GM18907 (cell line): ENCODE data around the gene GMIP.
"Not testable (repeated sequence)": the region's sequence is repeated elsewhere in the genome, so short reads cannot be mapped to it uniquely, and the experiment has no call there.

Experiments used
- ATAC-seq: cut with Tn5 transposase; IDR thresholded peaks from one replicate; pipeline ENCODE4 v1.9.1; 2021; ENCODE audit warnings: mild to moderate bottlenecking, moderate library complexity; ENCODE audit not compliant: unreplicated experiment

The GMIP gene, protein sequence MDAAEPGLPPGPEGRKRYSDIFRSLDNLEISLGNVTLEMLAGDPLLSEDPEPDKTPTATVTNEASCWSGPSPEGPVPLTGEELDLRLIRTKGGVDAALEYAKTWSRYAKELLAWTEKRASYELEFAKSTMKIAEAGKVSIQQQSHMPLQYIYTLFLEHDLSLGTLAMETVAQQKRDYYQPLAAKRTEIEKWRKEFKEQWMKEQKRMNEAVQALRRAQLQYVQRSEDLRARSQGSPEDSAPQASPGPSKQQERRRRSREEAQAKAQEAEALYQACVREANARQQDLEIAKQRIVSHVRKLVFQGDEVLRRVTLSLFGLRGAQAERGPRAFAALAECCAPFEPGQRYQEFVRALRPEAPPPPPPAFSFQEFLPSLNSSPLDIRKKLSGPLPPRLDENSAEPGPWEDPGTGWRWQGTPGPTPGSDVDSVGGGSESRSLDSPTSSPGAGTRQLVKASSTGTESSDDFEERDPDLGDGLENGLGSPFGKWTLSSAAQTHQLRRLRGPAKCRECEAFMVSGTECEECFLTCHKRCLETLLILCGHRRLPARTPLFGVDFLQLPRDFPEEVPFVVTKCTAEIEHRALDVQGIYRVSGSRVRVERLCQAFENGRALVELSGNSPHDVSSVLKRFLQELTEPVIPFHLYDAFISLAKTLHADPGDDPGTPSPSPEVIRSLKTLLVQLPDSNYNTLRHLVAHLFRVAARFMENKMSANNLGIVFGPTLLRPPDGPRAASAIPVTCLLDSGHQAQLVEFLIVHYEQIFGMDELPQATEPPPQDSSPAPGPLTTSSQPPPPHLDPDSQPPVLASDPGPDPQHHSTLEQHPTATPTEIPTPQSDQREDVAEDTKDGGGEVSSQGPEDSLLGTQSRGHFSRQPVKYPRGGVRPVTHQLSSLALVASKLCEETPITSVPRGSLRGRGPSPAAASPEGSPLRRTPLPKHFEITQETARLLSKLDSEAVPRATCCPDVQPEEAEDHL

DNA sequence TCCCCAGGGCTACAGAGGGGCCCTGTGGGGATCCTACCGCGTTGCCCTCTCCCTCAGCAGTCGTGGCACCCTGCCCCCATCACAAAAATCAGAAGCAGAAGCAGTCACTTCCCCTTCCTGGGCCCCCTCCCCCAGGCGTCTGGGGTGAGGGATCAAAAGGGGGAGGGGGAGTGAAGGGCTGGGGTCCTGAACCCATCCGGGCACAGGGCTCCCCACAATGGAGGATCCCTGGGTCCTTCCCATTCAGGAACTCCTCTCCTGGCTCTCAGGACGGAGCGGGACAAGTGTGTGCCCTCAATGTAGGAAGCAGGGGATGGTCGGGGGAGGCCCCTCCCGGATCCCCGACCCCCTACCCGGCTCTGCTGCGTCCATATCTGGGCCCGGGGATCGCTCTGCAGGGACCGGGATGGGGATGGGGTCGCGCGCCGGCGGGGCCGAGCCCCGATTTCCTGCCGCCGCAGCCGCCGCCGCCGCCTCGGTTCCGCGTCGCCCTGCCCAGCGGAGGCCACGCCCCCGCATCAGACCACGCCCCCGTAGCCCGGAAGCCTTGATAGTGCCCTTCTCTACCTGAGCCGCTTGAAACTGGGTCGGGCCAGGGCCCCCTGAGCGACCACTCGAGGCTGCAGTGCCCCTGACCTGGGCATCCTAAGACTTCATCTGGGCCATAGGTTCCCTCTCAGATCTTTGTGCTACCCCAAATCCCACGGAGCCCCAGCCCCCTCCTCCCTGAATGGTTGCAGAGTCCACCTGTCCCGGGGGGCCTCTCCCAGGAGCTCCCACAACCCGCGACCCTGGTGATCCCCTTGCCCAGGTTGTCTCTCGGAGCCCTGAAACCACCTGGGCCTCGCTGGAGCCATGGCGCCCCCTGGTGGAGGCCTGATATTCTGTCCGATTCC, at the start of gene GMIP:
GMIP (minus strand) TSS at position 500 of the 896 bp plus-strand sequence; CDS start at position 372, 128 bp downstream.
- ATAC-seq = peak; percentile 74

DNA sequence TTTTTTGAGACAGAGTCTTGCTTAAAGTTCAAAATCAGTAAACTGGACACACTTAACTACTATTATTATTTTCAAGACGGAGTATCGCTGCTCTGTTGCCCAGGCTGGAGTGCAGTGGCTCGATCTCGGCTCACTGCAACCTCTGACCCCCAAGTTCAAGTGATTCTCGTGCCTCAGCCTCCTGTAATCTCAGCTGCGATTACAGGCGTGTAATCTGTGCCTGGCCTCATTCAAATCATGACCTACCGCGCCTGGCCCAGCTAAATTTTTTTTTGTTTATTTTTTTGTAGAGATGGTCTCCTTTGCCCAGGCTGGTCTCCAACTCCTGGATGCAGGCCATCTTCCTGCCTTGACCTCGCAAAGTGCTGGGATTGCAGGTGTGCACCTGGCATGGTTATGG, 48.2 kb upstream of the GMIP start:
- ATAC-seq = no peak

DNA sequence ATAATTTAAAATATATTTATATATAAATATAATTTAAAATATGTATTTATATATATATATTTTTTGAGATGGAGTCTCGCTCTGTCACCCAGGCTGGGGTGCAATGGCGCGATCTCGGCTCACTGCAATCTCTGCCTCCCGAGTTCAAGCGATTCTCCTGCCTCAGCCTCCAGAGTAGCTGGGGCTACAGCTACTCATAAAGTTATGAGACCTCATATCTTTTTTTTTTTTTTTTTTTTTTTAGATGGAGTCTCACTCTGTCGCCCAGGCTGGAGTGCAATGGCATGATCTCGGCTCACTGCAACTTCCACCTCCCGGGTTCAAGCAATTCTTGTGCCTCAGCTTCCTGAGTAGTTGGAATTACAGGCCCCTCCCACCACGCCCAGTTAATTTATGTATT, 45.6 kb upstream of the GMIP start:
- ATAC-seq = not testable (repeated sequence)

DNA sequence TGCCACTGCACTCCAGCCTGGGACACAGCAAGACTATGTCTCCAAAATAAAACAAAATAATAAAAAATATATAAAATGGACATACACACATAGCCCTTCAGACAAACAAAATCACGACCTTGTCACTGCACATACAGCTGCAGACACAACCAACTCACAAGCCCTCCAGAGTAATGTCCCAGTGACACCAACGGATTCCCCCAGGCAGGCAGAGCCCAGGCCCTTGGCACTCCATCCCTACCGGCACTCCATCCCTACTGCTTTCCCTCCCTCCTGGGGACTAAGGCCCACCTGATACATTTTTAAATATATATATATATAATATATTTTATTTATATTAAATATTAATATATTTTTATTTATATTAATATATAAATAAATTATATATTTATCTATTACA, 43.6 kb upstream of the GMIP start:
- no peak for ATAC-seq

DNA sequence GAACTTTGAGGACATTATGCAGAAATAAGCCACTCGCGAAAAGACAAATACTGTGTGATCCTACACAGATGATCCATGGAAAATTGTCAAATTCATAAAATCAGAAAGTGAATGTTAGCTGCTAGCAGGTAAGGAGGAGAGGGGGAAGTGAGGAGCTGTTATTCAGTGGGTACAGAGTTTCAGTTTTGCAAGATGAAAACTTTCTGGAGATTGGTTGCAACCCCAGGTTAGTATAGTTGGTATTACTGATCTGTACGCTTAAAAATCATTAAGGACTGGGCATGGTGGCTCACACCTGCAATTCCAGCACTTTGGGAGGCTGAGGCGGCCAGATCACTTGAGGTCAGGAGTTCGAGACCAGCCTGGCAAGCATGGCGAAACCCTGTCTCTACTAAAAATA, 43.1 kb upstream of the GMIP start:
- no peak for ATAC-seq

DNA sequence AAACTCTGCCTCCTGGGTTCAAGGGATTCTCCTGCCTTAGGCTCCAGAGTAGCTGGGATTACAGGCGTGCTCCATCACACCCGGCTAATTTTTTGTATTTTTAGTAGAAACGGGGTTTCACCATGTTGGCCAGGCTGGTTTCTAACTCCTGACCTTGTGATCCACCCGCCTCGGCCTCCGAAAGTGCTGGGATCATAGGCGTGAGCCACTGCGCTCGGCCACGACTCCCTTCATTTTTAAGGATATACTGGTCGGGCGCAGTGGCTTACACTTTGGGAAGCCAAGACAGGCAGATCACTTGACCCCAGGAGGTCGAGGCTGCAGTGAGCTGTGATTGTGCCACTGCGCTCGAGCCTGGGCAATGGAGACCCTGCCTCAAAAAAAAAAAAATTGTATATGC, 42.7 kb upstream of the GMIP start:
- ATAC-seq = not testable (repeated sequence)

DNA sequence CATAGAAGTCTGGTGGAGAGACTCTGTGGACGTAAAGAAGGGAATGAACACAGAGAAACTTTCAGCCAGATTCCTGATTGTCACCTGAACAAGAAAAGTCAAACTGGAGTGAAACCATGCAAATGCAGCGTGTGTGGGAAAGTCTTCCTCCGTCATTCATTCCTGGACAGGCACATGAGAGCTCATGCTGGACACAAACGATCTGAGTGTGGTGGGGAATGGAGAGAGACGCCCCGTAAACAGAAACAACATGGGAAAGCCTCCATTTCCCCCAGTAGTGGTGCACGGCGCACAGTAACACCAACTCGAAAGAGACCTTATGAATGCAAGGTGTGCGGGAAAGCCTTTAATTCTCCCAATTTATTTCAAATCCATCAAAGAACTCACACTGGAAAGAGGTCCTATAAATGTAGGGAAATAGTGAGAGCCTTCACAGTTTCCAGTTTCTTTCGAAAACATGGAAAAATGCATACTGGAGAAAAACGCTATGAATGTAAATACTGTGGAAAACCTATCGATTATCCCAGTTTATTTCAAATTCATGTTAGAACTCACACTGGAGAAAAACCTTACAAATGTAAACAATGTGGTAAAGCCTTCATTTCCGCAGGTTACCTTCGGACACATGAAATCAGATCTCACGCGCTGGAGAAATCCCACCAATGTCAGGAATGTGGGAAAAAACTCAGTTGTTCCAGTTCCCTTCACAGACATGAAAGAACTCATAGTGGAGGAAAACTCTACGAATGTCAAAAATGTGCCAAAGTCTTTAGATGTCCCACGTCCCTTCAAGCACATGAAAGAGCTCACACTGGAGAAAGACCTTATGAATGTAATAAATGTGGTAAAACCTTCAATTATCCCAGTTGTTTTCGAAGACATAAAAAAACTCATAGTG, 36.0 kb upstream of the GMIP start:
- ATAC-seq = no peak

DNA sequence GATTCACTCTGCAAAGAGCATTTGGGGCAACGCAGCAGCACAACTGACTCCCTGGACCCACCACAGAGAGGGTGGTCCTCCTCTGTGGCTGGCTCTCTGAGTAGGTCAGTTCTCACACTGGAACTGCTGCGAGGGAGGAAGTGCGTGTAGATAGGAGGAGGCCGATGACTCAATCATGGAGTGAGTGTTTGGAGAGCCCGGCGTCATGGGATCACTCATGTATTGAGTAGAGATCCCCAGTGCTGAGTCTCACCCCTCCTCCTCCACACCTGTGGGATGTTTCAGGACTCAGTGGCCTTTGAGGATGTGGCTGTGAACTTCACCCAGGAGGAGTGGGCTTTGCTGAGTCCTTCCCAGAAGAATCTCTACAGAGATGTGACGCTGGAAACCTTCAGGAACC, 34.1 kb upstream of the GMIP start:
- no peak for ATAC-seq

DNA sequence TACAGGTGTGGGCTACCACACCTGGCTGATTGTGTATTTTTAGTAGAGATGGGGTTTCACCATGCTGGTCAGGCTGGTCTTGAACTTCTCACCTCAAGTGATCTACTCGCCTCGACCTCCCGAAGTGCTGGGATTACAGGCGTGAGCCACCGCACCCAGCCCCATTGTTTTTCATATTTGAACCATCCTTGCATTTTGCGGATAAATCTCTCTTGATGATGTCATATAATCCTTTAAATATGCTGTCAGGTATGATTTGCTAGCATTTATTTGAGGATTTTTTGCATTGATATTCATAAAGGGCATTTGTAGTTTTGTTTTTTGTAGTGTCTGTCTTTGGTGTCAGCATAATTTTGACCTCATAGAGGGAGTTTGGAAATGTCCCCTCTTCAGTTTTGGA, 30.9 kb upstream of the GMIP start:
- no peak for ATAC-seq

DNA sequence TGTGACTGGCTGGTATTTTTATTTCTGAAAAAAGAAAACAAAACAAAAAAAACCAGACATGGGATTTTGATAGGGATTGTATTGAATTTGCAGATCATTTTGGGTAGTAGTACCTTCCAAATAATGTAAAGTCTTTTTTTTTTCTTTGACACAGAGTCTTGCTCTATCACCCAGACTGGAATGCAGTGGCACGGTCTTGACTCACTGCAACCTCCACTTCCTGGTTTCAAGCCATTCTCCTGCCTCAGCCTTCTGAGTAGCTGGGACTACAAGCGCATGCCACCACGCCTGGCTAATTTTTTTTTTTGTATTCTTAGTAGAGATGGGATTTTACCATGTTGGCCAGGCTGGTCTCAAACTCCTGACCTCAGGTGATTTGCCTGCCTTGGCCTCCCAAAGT, 29.4 kb upstream of the GMIP start:
- ATAC-seq = no peak

DNA sequence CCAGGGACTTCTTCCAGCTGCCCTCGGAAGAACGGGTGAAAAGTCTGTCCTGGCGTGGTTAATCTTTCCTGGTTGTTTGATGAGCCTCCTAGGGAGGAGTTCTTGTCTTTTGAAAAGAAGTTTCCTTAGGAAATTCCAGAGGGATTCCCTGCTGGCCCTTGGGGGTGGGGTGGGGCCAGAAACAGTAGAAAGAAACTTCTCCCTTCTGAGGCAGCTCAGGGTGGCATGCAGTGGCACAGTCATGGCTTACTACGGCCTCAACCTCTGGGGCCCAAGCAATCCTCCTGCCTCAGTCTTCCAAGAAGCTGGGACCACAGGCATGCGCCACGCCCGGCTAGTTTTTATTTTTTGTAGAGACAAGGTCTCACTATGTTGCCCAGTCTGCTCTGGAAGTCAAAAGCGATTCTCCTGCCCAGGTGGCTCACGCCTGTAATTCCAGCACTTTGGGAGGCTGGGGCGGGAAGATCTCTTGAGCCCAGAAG, 26.7 kb upstream of the GMIP start:
- ATAC-seq = no peak

DNA sequence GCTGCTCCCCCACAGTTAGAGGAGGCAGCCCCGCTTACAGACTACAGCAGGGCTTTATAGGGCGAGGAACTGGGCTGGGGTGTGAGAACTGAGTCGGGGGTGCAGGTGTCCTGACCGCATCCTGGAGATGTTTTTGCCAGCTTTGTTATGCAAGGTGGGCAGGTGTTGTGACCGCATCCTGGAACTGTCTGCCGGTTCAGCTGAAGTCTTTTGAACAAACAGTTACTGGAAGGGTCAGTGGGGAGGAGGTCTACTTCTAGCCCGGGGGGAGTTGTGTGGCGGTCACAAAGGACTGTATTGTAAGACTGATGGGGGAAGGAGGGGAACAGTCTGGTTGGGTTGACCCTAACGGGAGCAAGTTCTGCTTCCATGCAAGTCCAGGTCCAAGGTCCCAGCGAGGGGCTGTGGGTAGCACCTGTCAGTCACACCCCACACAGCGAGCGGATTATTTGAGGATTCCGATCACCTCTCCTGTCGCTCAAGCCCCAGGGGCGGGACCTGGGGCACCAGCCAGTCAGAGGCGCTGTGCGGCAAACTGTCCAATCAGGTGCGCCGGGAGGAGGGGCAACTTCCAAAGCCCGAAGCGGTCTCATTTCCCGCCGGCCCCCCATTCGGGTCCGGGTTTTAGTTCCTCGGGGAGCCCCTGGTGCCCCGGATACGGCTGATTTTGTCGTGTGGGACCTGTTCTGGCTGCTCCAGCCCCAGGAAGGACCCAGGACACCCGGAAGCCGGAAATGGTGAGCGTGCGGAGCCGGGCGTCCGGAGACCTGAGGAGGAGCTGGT, 25.0 kb upstream of the GMIP start, which contains the start of gene ZNF101:
ZNF101 (plus strand) TSS at position 610 of the 783 bp plus-strand sequence; CDS start at position 735, 125 bp downstream.
- peak; percentile 73 for ATAC-seq

DNA sequence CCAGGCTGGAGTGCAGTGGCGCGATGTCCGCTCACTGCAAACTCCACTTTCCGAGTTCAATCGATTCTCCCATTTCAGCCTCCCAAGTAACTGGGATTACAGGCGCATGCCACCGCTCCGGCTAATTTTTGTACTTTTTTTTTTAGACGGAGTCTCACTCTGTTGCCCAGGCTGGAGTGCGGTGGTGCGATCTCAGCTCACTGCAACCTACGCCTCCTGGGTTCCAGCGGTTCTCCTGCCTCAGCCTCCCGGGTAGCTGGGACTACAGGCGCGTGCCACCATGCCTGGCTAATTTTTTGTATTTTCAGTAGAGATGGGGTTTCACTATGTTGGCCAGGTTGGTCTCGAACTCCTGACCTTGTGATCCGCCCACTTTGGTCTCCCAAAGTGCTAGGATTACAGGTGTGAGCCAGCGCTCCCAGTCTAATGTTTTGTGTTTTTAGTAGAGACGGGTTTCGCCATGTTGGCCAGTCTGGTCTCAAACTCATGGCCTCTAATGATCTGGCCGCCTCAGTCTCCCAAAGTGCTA, 22.0 kb upstream of the GMIP start:
- not testable (repeated sequence) for ATAC-seq

DNA sequence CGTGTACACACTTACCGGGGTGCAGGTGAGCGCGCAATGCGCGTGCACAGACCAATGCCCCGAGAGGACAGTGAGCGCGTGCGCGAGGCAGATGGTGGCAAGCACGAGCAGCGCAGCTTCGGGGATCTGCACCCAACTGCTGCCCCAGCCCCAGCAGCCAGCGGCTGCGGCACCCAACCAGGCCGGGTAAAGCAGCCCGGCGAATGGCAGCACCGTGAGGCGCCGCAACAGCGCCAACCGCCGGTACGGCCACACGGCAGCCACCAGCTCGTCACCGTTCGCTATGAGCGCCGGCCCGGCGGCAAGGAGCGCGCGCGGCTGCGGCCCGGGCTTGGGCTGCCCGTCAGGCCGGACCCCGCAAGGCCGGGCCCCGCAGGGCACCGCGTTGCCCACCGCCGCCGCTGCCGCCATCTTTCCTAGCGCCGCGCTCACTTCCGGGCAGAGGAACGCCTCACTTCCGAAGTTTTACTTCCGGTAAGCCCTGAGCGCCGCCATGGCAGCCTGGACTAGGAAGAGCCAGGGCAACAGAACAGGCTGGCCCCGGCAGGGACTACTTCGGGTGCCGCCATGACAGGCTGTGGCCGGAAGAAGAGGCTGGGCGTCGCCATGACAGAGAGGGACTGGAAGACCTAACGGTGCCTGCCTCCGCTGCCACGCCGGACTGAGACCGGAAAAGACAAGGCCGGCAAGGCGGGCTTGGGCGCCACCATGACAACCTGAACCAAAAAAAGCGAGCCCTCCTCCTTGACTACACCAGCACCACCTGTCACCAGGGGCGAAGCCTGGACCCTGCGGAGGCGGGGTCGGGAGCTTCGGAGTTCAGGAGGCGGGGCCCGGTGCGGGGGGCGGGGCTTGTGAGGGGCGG, 20.0 kb upstream of the GMIP start, which contains the start of gene ATP13A1:
ATP13A1 (minus strand) TSS at position 421 of the 865 bp plus-strand sequence; CDS start at position 411, 10 bp downstream.
- peak; percentile 76 for ATAC-seq

DNA sequence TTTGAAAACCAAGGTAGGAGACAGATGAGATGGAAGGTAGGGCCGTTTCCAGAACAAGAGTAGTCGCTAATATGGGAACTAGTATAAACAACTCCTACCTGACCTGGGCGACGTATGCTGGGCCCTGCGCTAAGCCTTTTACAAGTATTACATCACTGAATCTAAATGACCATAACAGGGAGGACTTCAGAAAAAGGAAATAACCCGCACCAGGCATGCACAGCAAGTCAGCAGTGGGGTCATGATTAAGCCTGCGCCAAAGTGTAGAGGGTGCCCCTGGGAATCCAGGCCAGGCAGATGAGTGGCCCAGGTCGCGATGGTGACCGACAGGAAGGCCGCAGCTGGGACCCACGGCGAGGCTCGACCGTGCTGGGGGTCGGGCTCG, 19.4 kb upstream of the GMIP start:
- no peak for ATAC-seq

DNA sequence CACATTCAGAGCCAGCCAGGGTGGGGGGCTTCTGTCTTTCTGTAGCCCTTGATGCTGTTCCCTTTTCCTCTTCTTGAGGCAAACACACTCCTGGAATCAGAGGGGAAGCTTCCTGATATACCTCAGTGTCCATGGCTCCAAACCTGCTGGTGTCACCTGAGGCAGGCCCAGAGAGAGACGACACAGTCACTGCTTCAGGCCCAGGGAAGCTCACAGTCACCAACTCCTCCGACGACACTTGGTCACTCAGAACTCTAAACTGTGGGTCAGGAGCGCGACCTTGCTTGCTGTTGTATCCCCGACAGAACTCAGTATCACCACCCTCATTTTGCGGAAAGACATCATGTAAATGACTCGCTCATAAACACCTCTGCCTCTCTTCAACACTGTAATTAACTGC, 18.9 kb upstream of the GMIP start:
- no peak for ATAC-seq

DNA sequence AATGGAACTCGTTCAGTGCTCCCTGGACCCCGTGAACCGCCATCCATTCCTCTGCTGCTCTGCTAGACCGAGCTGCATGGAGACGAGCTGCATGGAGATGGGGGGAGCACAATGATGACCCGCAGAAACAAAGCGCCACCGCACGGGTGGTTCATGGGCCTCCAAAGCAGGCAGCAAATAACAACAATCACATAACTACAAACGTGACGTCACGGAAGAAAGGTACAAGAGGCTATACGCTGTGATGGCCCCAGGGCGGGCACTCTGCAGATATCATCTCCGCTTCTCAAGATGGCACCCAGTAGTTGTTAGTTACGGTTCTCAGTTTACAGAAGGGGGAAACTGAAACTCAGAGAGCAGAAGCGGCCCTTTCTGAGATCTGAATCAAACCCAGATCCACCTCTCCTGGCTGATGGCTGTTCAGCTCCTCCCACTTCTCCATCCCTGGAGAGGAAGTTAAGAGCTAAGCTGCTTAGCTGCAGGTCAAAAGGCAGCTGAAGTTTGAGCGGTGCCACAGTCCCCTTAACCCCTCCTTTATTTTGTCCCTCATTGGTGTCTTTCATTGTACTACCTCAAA, 18.3 kb upstream of the GMIP start:
- peak; percentile 46 for ATAC-seq
